HG02759 (cell line): ENCODE data around the gene RPN1.
"Not testable (repeated sequence)": the region's sequence is repeated elsewhere in the genome, so short reads cannot be mapped to it uniquely, and the experiment has no call there.

Source experiments
- ATAC-seq: cut with Tn5 transposase; IDR thresholded peaks from one replicate; pipeline ENCODE4 v1.9.1; 2021; ENCODE audit warnings: mild to moderate bottlenecking, moderate library complexity; ENCODE audit not compliant: unreplicated experiment

Gene RPN1

DNA sequence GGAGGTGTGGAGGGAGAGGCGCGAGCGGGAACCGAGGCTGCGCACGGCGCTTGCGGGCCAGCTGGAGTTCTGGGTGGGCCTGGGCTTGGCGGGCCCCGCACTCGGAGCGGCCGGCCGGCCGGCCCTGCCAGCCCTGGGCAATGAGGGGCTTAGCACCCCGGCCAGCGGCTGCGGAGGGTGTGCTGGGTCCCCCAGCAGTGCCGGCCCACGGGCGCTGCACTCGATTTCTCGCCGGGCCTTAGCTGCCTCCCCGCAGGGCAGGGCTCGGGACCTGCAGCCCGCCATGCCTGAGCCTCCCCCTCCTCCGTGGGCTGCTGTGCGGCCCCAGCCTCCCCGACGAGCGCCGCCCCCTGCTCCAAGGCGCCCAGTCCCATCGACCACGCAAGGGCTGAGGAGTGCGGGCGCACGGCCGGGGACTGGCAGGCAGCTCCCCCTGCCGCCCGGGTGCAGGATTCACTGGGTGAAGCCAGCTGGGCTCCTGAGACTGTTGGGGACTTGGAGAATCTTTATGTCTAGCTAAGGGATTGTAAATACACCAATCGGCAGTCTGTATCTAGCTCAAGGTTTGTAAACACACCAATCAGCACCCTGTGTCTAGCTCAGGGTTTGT lies 2.9 kb upstream of the RPN1 start:
- not testable (repeated sequence) for ATAC-seq

DNA sequence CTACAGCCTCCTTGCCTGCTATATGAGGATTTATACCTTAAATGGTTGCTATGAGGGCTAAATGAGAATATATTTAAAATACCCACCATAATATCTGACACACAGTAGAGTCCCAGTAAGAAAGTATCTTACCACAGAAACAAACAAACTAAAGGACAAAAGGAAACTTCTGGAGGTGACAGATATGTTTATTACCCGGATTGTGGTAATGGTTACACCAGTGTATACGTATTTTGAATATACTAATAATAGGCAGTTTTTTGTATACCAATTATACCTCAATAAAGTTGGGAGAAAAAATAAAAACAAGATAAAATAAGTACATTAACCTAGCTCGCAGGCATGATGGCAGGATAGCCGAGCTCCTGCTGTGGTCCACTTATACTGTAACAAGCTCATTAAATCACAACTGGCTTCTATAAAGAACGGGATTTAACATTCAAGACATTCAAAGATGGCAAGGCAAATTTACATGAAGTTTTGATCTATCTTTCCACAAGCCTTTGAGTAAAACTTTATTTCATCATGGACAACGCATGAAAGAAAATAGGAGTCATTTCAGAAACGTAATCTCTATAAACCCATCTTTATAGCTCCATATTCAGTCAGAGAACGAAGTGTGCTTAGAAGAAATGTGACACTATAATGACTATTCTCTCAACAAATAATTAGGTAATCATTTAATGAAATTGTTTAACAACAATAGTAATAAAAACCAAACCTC lies 1.5 kb downstream of the RPN1 start:
- ATAC-seq = no peak

DNA sequence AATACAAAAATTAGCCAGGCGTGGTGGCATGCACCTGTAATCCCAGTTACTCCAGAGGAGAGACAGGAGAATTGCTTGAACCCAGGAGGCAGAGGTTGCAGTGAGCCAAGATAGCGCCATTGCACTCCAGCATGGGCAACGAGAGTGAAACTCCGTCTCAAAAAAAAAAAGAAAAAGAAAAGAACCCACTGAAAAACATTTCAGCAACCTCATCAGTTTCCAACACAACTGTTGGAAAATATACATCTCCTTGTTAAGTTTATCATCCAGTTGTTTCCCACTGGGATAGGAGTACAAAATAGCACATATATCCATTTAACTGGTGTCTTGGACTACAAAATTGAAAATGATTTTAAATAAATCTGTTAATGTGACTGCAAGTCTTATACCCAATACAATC lies 2.2 kb downstream of the RPN1 start:
- no peak for ATAC-seq

DNA sequence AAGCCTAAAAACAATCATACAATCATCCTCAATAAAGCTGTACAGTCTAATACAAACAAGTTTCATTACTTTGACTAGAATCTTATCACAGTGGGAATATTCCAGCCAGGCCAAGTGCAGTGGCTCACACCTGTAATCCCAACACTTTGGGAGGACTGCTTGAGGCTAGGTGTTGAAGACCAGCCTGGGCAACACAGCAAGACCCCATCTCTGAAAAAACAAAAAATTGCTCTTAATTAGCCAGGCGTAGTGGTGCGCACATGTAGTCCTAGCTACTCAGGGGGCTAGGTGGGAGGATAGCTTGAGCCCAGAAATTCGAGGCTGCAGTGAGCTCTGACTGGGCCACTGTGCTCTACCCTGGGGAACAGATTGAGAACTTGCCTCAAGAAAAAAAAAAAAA lies 3.3 kb downstream of the RPN1 start:
- ATAC-seq = no peak

DNA sequence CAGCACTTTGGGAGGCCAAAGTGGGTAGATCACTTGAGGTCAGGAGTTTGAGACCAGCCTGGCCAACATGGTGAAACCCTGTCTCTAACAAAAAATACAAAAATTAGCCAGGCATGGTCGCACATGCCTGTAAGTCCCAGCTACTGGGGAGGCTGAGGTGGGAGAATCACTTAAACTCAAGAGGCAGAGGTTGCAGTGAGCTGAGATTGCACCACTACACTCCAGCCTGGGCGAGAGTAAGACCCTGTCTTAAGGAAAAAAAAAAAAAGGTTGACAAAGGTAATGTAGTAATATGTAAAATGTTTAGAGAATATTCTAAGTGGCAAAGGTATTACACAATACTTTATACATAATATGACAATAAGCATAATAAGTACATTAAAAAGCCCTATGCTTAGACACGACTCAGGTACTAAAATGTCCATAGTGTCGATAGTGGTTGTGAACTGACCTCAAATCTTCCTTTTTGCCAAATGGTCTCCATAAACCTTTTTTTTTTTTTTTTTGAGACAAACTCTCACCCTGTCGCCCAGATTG lies 16.5 kb downstream of the RPN1 start:
- ATAC-seq = no peak

DNA sequence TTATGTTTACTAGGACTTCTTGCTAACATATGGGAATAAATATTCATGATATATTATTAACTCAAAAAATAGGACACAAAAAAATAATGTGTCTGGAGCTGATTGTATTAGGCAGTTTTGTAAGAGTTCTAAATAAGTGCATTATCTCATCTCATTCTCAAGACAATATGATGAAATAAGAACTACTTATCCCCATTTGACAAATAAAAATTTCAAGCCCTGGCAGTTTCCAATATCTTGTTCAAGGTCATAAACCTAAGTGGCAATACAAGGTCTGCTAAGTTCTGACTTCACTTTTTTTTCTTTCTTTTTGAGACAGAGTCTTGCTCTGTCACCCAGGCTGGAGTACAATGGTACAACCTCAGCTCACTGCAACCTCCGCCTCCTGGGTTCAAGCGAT lies 18.3 kb downstream of the RPN1 start:
- ATAC-seq = no peak

DNA sequence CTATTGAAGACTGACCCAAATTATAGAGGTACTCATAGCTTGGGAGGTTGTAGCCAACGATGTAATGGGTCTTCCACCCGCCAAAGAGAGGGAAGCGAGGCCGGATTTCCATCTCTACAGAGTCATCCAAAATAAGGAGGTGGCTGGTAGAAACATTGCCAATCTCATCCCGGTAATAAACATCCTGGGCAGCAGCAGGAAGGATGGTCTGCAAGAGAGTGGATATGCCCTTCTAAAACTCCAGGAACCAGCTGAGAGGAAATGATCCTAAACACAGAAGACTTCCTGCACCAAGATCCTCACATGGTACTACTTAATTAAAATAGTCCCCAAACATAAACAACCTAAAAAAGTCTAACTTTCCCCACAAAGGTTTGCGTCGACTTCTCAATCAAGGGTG lies 20.7 kb downstream of the RPN1 start:
- no peak for ATAC-seq

DNA sequence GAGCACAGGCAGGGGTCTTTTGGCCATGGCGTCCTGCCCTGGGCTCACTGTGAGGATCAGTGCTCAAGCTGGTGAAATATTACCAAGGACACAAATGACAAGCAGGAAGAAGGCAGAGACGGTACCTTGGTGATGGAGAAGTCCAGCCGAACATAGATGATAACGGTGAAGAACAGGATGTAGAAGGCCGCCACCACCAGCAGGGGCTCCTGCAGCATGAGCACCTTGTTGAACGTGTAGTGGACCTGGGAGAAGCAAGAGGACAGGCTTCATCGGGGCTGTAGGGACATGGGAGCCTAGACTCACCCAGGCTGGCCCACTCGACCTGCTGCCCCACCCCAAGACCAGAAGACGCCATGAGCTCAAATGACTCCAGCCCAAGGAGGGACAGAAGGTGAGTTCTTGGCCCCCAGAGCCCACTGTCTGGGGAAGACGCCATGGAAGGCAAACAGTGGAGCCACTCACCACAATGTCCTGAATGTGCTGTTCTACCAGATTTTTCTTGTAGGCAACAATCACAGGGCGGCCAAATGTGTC lies 25.1 kb downstream of the RPN1 start:
- no peak for ATAC-seq

DNA sequence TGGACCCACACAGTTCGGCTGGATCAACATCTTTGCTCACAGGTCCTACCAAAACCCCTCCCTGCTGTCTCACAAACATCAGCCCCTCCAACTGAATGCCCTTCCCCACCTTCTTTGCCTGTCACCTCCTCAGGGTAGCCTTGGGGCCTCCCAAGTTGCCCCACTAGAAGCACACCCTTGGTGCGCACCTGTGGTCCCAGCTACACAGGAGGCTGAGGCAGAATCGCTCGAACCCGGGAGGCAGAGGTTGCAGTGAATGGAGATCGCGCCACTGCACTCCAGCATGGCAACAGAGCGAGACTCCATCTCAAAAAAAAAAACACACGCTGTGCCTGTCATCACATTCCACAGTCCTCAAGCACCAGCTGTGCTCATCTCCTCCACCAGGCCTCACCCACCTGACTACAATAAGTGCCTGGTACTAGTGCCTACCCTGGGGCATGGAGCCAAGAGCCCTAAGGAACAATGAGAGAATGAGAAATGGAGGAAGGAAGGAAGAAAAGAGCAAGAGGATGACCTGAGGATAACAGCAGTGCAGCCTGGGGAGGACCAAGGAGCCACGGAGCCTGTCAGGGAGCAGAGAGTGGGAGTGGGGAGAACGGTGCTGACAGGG lies 26.0 kb downstream of the RPN1 start:
- no peak for ATAC-seq

DNA sequence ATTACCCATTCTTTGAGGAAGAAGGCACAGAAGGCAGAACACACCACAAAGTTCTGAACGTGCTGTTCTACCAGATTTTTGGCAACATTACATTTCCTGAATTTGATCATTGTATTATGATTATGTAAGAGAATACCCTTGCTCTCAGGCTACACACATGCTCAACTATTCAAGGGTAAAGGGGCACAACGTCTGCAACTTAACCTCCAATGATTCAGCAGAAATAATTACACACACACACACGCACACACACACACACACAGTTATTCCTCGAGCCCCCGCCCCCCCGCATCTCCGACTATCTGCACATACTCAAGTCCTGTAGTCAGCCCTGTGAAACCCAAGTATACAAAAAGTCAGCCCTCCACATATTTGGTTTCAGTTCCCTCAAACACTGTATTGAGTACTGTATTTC lies 26.8 kb downstream of the RPN1 start:
- no peak for ATAC-seq

DNA sequence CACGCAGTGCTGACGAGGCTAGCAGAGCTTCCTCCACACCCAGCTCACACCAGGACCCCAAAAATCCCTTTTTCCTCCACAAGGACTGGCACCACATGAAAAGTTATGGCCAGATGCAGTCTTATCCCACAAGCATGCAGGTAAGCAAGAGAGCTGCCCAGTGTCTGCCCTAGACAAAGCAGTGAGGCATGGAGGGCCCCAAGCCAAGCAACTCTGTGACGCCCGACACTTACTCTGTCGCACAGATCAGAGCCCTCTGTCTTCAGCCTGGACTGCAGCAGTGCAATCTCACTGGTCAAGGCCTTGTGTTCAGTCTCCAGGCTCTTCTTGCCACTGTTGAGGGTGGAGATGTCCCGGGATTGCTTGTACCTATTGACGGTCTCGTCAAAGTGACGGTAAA lies 28.7 kb downstream of the RPN1 start:
- no peak for ATAC-seq

DNA sequence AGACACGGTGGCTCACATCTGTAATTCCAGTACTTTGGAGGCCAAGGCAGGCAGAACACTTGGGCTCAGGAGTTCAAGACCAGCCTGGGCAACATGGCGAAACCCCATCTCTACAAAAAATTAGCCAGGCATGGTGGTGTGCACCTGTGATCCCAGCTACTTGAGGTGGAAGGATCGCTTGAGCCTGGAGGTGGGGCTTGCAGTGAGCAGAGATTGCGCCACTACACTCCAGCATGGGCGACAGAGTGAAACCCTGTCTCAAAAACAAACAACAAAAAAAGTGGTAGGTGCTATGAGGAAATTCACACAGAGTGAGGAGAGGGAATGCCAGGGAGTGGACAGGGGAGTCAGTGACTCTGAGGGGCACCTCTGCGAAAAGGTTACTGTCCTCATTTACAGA lies 29.4 kb downstream of the RPN1 start:
- no peak for ATAC-seq

DNA sequence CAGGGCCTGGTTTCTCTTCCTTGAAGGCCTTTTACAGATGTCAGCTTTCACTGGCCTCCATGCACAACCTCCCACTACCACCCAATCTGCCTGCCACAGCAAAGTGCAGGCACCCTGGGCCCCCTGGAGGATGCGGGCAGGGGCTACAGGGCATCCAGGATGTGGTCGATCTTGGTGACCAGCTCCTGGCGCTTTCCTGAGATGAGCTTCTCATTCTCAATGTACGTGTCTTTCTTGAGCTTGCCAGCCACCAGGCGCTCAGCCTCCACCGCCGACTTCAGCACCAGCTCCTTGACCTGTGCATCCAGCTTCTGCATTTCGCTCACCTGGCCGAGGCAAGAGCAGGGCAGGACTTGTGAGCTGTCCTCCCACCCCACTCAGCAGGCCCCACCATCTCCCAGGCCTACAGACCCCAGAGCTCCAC lies 30.3 kb downstream of the RPN1 start:
- ATAC-seq = no peak

DNA sequence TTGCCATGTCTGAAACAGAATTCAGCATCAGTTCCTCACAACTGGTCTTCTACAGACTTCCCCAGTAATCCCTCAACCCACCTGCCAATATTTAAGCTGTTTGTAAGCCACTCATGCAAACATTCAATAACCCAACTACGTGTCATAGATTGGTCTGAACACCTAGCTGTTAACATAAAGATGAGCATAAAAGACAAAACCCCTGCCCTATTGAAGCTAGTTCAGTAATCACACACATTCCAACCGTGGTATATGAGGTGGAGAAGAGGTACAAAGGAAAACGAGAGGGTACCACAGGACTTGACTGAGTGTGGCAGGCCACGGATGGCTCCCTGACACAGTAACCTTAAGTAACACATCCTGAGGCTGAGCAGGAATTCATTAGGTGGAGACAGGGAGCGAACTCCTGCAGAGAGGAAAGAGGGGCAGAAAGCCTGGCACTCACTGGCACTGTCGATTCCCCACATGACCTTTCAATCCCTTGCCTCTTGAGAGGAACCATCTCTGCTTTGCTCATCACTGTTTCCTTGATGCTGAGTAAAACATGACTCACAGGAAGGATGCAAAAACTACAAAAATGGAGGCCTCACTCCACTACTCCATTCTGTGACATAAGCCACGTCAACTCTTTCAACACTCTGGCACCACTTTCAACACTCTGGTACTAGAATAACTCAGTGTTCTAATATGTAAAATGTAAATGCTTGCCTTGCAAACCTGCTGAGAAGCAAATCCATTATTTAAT lies 31.3 kb downstream of the RPN1 start:
- no peak for ATAC-seq

DNA sequence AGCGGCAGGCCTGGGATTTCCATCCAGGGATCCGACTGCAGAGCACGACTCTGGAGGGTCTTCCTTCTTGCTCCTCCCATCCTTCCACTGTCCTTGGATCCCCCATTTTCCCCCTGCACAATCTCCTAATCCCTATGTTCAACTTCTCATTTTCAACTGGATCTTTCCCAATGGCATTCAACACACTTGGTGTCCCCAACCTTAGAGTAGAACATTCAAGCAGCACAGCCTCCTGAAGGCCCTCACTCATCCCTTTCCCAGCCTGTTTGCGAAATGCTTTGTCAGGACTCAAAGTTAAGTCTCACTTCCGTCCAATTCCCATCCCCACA lies 32.3 kb downstream of the RPN1 start:
- ATAC-seq = no peak

DNA sequence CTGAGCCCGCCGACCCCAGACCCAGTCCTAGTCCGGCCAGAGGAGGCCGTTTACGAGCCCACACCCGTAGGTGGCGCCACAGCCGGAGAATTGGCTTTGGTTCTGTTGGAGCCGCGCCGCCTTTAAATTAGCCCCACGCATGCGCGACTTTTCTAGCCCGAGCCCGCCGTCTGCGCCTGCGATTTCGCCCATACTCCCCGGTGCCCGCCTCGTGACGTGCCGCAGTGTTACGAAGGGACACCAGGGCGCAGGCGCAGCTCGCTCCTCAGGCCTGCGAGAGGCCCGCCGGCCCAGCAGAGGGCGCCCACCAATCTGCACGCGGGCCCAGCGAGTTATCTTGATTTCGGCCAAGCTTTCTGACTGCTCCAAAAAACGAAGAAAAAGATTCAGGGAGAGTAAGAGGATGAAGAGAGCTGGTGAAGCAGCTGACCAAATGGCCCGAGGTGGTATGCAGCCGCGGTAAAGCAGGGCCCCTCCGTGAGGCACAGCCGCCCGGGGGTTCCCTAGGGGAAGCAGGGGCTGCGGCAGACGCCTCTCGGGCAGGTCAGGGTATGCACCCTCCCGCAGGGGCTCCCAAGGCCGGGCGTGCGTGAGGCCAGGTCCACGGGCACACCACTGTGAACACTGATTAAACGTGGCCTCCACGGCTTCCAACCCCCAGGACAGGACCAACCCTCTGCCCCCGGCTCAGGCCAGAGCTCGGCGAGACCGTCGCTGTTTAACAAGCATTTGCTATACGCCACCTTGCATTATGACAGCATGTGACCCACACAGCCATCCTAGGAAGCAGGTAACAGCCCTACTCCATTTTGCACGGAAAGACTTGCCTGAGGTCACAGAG lies 32.8 kb downstream of the RPN1 start:
- peak; percentile 92 for ATAC-seq

DNA sequence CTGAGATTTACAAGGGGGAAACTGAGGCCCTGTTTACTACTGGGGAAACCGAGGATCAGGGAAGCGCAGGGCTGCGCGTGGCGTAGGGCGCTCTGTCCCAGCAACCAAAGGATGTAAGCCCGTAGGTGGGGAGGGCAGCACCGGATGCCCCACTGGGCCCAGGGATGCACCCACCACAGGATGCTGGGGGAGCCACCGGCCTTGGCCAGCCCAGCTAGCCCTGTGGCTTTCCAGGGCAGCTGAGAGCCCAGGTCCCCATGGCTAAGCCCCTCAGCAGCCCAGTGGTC lies 33.4 kb downstream of the RPN1 start:
- ATAC-seq = no peak

DNA sequence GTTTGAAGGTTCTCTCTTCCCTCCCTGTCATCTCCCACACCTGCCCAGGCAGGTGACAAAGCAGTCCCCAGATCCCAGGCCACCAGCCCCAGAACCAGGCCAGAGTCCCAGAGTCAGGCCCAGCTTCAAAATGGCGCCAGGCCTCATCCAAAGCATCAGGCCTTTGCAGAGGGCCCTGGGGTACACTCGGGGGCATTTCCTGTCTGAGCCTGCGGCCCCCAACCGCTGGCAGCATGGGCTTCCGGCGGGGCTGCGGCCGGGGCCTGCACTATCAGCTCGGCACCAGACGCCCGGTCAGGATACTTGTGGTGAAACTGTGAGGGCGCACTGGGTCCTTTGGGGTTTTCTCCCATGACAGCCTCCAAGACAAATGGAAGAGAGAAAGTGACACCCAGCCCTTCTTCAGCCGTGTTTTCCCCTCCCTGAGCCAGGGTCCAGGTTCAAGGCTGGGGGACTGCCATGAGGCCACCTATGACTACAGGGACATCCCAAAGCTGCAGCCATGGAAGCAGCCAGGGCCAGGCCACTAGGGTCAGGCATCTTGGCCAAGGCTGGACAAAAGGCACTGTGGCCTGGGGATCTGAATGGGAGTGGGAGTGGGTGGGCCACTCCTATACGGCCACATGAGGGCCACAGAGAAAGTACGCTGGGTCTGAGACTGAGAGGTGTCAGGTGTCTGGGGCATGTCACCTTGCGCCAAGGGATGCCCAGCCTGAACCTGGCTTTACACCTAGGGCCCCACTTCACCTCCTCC lies 33.9 kb downstream of the RPN1 start:
- no peak for ATAC-seq

DNA sequence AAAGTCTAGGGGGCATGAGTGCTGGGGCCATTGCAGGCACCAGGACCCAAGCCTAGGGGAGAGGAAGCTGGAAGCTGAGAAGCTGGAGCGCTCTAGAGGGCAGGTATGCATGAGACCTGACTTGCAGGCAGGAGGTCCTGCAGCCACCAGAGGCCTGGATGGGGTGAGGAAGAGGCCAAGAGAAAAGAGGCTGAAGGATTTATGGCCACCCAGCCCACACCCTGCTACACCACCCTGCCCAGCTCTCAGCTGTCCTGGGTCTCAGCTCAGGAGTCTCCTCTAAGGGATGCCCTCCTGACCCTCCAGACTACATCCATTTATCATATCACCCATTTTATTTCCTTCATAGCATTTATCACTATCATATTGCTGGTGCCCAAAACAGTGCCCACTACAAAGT lies 36.5 kb downstream of the RPN1 start:
- ATAC-seq = no peak
